PC-3 (cell line): ENCODE results near the gene HTR2B.

Experiments used
- EZH2 ChIP-seq: fragments of 300-600 bp; sonication (generic); IDR thresholded peaks from one replicate; pipeline ENCODE4 v1.6.1; 2017; ENCODE audit warnings: antibody characterized with exemption, mild to moderate bottlenecking, low read length; ENCODE audit not compliant: unreplicated experiment
- EZH2phosphoT487 ChIP-seq: fragments of 300-600 bp; sonication (generic); IDR thresholded peaks from 2 replicates; pipeline ENCODE4 v1.6.1; 2018; ENCODE audit warnings: mild to moderate bottlenecking, antibody characterized with exemption, low read length, borderline replicate concordance
- TF ChIP-seq, protein P1 (sequence below): fragments of 300-600 bp; sonication (generic); conservative IDR thresholded peaks from 2 replicates; pipeline ENCODE4 v1.5.1; 2017; ENCODE audit warnings: antibody characterized with exemption, low read depth, mild to moderate bottlenecking, low read length

DNA sequence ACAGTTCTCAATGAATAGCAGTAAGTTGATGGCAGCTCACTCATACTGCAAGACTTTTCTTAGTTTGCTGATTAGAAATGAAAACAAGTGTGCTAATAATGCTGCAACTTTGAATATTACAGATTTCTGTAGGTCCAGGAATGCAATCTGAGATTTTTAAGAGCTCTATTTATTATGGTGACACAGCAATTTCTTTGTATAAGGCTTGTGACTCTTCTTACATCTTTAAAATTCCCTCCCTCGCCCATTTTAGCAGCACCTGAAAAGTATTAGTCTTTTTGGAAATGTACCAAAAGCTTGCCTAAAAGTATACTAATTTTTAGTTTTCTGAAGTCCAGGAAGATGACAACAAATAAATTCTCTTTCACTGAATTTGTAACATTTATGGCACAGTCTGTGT, 4.4 kb upstream of the HTR2B start:
- TF ChIP-seq, protein P1, sequence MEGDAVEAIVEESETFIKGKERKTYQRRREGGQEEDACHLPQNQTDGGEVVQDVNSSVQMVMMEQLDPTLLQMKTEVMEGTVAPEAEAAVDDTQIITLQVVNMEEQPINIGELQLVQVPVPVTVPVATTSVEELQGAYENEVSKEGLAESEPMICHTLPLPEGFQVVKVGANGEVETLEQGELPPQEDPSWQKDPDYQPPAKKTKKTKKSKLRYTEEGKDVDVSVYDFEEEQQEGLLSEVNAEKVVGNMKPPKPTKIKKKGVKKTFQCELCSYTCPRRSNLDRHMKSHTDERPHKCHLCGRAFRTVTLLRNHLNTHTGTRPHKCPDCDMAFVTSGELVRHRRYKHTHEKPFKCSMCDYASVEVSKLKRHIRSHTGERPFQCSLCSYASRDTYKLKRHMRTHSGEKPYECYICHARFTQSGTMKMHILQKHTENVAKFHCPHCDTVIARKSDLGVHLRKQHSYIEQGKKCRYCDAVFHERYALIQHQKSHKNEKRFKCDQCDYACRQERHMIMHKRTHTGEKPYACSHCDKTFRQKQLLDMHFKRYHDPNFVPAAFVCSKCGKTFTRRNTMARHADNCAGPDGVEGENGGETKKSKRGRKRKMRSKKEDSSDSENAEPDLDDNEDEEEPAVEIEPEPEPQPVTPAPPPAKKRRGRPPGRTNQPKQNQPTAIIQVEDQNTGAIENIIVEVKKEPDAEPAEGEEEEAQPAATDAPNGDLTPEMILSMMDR, result no peak
- TF ChIP-seq EZH2phosphoT487 (no peak), EZH2 (no peak)
